RWPE1 (cell line): ENCODE measurements around the gene LRRC41.
"Not testable (repeated sequence)": the region's sequence is repeated elsewhere in the genome, so short reads cannot be mapped to it uniquely, and the experiment has no call there.

Source experiments
- CTCF ChIA-PET: fragments of 350-600 bp; sonication (Branson Sonifier 250); formaldehyde crosslinking; extraction: SDS; loops from one replicate; lab custom pipeline; 2021; lab: Yijun Ruan, JAX
- POLR2A ChIA-PET: fragments of 400-600 bp; formaldehyde crosslinking; extraction: SDS; loops from one replicate; lab custom pipeline; 2020; ENCODE audit warnings: antibody characterized with exemption; ENCODE audit not compliant: low non-redundant PET; lab: Yijun Ruan, JAX
- DNase-seq: peaks from one replicate; pipeline ENCODE4 v3.0.0; 2012; ENCODE audit warnings: low spot score
- H3K27ac ChIP-seq: fragments of 450-650 bp; 2 replicates; pipeline ENCODE4 v1.5.1; 2017
- TF ChIP-seq, protein P1 (sequence below): fragments of 450-650 bp; conservative IDR thresholded peaks from 2 replicates; pipeline ENCODE4 v1.5.1; 2017; ENCODE audit warnings: low read depth, mild to moderate bottlenecking

LRRC41 gene

GRCh38 chr1:46334030-46334384 lies 30.6 kb upstream of the LRRC41 start:
- POLR2A ChIA-PET: no interaction called here
- no peak for DNase-seq
- TF ChIP-seq, protein P1, sequence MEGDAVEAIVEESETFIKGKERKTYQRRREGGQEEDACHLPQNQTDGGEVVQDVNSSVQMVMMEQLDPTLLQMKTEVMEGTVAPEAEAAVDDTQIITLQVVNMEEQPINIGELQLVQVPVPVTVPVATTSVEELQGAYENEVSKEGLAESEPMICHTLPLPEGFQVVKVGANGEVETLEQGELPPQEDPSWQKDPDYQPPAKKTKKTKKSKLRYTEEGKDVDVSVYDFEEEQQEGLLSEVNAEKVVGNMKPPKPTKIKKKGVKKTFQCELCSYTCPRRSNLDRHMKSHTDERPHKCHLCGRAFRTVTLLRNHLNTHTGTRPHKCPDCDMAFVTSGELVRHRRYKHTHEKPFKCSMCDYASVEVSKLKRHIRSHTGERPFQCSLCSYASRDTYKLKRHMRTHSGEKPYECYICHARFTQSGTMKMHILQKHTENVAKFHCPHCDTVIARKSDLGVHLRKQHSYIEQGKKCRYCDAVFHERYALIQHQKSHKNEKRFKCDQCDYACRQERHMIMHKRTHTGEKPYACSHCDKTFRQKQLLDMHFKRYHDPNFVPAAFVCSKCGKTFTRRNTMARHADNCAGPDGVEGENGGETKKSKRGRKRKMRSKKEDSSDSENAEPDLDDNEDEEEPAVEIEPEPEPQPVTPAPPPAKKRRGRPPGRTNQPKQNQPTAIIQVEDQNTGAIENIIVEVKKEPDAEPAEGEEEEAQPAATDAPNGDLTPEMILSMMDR: no peak
- CTCF ChIA-PET: interaction anchor here (1.1 kb wide), 1 partner anchor 14 kb away, joined by 3 read pairs; no protein-coding TSS in a partner anchor
- H3K27ac ChIP-seq: no peak overlapping the region

DNA sequence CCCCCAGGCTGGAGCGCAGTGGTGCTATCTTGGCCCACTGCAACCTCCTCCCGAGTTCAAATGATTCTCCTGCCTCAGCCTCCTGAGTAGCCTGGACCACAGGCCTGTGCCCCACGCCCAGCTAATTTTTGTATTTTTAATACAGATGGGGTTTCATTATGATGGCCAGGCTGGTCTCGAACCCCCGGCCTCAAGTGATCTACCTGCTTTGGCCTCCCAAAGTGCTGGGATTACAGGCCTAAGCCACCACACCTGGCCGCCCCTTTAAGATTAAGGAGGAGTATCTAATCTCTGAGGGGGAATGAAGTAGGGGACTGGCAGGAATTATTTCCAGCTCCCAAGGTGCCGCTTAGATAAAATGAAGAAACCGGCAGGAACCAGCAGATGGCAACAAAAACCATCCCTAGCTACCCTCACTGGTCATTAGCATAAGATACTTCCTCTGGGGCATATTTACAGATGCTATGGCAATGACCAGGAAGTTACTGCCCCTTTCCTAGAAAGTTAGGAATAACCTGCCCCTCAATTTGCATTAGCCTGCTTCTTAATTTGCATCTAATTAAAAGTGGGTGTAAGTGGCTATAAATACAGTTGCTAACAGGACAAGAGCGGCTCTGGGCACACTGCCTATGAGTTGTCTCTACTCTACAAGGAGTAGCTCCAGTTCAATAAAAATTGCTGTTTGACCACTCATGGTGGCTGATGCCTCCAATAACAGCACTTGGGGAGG lies 30.0 kb upstream of the LRRC41 start:
- no peak overlapping the region for H3K27ac ChIP-seq
- POLR2A ChIA-PET: no interaction called here
- peak; percentile 34 for DNase-seq
- TF ChIP-seq, protein P1: no peak
- CTCF ChIA-PET: interaction anchor here (0.6 to 1.1 kb wide), 2 partner anchors 8 to 14 kb away, joined by 3 to 4 read pairs; no protein-coding TSS in a partner anchor

GRCh38 chr1:46331786-46332540 lies 28.5 kb upstream of the LRRC41 start:
- H3K27ac ChIP-seq, DNase-seq, POLR2A ChIA-PET: not testable (repeated sequence)
- CTCF ChIA-PET: interaction anchor here (0.6 to 0.9 kb wide), 2 partner anchors 9 to 23 kb away, joined by 3 to 4 read pairs; no protein-coding TSS in a partner anchor

DNA sequence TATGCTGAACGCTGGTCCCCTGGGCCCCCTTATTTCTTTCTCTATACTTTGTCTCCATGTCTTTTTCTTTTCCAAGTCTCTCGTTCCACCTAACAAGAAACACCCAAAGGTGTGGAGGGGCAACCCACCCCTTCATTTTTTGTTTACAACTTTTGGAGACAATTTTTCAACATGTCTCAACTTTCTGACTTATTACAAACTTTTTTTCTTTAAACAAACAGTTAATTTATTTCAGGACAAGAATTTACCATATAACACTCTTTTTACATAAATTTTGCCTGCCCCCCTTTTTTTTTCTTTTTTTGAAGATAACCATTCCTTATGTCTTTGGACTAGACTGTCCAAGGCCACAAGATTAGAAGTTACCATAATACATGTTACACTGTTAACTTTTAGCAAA lies 27.0 kb upstream of the LRRC41 start:
- CTCF ChIA-PET: interaction anchor here (0.7 kb wide), 1 partner anchor 21 kb away, joined by 3 read pairs; no protein-coding TSS in a partner anchor
- H3K27ac ChIP-seq, DNase-seq, POLR2A ChIA-PET: not testable (repeated sequence)

GRCh38 chr1:46329807-46330206 lies 26.4 kb upstream of the LRRC41 start:
- CTCF ChIA-PET, POLR2A ChIA-PET, DNase-seq, H3K27ac ChIP-seq: not testable (repeated sequence)

- H3K27ac ChIP-seq, CTCF ChIA-PET, DNase-seq, POLR2A ChIA-PET: not testable (repeated sequence)
Measured at GRCh38 chr1:46328182-46328581, 24.8 kb upstream of the LRRC41 start.

DNA sequence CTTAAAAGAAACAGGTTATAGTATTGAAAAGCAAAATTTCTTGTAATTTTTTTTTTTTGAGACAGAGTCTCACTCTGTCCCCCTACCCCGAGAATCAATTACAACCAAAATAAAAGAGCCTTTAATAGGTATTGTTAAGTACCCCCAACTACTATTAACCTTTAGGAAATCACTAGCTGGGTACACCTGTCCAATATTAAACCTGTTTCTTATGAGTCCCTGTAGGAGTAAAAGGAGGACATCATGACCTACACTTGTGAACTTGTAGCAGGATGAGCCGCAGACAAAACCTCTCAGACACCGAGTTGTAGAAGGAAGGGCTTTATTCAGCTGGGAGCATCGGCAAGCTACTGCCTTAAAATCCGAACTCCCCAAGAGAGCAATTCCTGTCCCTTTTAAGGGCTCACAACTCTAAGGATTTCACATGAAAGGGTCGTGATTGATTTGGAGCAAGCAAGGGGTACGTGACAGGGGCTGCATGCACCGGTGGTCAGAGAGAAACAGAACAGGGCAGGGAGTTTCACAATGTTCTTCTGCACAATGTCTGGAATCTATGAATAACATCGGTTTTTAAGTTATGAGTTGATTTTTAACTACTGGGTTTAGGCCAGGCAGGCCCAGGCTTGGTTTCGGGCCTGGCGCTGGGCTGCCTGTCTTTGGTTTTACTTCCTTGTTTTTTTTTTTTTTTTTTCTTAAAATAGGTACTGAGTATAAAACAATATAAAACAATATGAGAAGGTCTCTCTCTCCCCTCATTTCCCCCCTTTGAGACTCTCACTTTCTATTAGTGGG lies 22.1 kb upstream of the LRRC41 start:
- H3K27ac ChIP-seq: peak overlapping the region; percentile 47
- DNase-seq, CTCF ChIA-PET, POLR2A ChIA-PET: not testable (repeated sequence)

- H3K27ac ChIP-seq, DNase-seq, CTCF ChIA-PET, POLR2A ChIA-PET: not testable (repeated sequence)
Measured at GRCh38 chr1:46322191-46322590, 18.8 kb upstream of the LRRC41 start.

- CTCF ChIA-PET: interaction anchor here (0.6 kb wide), 1 partner anchor 24 kb away, joined by 3 read pairs; no protein-coding TSS in a partner anchor
- H3K27ac ChIP-seq, DNase-seq, POLR2A ChIA-PET: not testable (repeated sequence)
Measured at GRCh38 chr1:46319960-46320914, 16.8 kb upstream of the LRRC41 start.

- CTCF ChIA-PET, POLR2A ChIA-PET: not testable (repeated sequence)
Measured at GRCh38 chr1:46319301-46319700, 15.9 kb upstream of the LRRC41 start.

More at GRCh38 chr1:46319301-46319700, 15.9 kb upstream of the LRRC41 start:
- DNase-seq: not testable (repeated sequence)
- H3K27ac ChIP-seq: 0 out of 2 replicates have a peak overlapping the region, but pooled peaks have one; percentile 5
